ENCODE data around the gene MUSTN1. TPM values are rescaled to one million over a fixed set of nuclear protein-coding genes. Genes with fewer than 3 reads are reported as not detected.

The MUSTN1 gene
- polyA plus RNA-seq, 3 donors: 0.29 to 13.7 TPM; not detected in 1

DNA sequence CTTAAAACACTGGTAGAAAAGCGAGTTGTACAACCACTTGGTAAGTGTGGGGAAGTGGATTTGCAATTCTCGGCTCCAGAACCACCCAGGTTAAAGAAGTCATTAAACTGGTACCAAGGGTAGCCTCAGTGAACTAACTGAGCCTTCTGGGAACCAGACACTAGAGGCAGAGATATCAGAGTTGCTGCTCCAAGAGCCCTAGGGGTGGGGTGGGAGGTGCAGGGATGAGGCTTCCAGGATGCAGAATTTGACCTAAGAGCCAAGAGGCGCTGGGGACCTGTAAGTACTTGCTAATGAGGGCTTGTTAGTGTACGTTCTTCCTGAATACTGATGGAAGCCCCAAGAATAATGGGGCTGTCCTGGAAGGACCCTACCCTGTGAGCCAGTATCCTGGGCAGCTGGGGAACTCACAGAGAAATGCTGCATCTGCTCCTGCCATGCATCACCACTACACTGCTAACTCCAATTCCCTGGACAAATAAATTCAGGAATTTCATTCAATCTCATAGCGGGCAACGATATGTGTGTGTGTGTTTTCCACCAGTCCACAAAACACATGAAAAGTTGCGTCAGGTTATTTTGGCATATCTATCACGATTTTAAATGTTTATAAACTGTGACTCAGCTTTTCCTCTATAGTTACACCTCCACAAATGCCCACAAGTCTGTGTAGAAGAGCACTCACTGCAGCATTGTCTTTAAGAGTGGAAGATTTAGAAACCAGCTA is 38.8 kb upstream of the MUSTN1 start:
- WGBS (ENCODE audit: insufficient coverage): 79% methylated on average over 4 of the region's 8 CpGs
- no peak overlapping the region for H3K9ac ChIP-seq (ENCODE audit: insufficient read depth, low read length, poor library complexity, severe bottlenecking)
- no peak overlapping the region for H3K4me3 ChIP-seq (replicated peaks in 1 of 3; ENCODE audit: low read depth in 2 of 3, low read length in 3 of 3)
- no peaks in the 10 kb centered on the region for H3K27me3 ChIP-seq (ENCODE audit: control insufficient read depth in 2 of 2, insufficient read depth in 2 of 2, low read length in 2 of 2)
- H3K79me2 ChIP-seq (ENCODE audit: insufficient read depth, low read length): peaks cover 74% of the 10 kb centered on the region
- H3K4me3 Mint-ChIP-seq: no peak overlapping the region
- H4K20me1 ChIP-seq (ENCODE audit: insufficient read depth, low read length): peaks cover 93% of the 10 kb centered on the region
- peaks cover 28 to 30% of the 10 kb centered on the region in 2 donors for H3K36me3 Mint-ChIP-seq
- TF ChIP-seq, protein P1, sequence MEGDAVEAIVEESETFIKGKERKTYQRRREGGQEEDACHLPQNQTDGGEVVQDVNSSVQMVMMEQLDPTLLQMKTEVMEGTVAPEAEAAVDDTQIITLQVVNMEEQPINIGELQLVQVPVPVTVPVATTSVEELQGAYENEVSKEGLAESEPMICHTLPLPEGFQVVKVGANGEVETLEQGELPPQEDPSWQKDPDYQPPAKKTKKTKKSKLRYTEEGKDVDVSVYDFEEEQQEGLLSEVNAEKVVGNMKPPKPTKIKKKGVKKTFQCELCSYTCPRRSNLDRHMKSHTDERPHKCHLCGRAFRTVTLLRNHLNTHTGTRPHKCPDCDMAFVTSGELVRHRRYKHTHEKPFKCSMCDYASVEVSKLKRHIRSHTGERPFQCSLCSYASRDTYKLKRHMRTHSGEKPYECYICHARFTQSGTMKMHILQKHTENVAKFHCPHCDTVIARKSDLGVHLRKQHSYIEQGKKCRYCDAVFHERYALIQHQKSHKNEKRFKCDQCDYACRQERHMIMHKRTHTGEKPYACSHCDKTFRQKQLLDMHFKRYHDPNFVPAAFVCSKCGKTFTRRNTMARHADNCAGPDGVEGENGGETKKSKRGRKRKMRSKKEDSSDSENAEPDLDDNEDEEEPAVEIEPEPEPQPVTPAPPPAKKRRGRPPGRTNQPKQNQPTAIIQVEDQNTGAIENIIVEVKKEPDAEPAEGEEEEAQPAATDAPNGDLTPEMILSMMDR (IDR thresholded peaks at IDR 0.05): no peak
- H3K27ac ChIP-seq (ENCODE audit: low read depth in 1 of 2, low read length in 2 of 2): no peak overlapping the region
- H3K9me3 ChIP-seq (replicated peaks in 1 of 2; ENCODE audit: control insufficient read depth in 1 of 2, insufficient read depth in 1 of 2, low read length in 2 of 2): no peaks in the 10 kb centered on the region
- peaks cover 2 to 11% of the 10 kb centered on the region in 2 donors for H3K36me3 ChIP-seq (replicated peaks in 1 of 2; ENCODE audit: control insufficient read depth in 1 of 2, insufficient read depth in 2 of 2, low read length in 2 of 2)
- no peak overlapping the region for H3K4me2 ChIP-seq (replicated peaks; ENCODE audit: extremely low read depth, low read length, poor library complexity, severe bottlenecking)
- peaks cover 0 to 2% (median 2%) of the 10 kb centered on the region in 3 donors for H3K27me3 Mint-ChIP-seq (ENCODE audit: low read depth in 3 of 3)
- DNase-seq: no peak
- H2AFZ ChIP-seq (ENCODE audit: insufficient read depth, low read depth, low read length, poor library complexity, severe bottlenecking): no peak overlapping the region
- H3K4me1 ChIP-seq (ENCODE audit: control insufficient read depth in 1 of 2, insufficient read depth in 2 of 2, low read length in 2 of 2): peaks cover 11 to 12% of the 10 kb centered on the region in 2 donors
- H3K27ac Mint-ChIP-seq: no peak overlapping the region
- intact Hi-C loops (cut with micrococcal nuclease): loop anchor here in 1 of 2 donors (10.0 kb wide), 1 partner anchor 201 kb away; no protein-coding TSS in a partner anchor
- H3K4me1 Mint-ChIP-seq: peaks cover 42% of the 10 kb centered on the region
- no peaks in the 10 kb centered on the region for H3K9me3 Mint-ChIP-seq

DNA sequence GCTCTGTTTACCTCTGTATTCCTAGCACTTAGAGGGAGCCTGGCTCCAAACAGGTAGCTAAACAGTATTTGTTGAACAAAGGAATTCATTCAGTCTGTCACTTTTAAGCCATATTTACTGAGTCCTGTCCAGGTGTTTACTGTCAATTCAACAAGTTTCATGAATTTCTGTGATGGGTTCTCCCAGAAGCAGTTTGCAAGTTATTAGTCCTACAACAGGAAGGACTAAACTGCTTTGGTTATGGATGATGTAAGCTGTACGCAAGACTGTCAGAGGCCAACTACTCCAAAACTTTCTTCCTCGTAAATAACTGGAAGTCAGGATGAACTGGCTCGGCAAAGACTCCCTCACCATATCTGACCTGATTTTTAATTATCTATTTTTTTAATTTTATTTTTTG is 37.4 kb upstream of the MUSTN1 start:
- peaks cover 0 to 3% (median 0%) of the 10 kb centered on the region in 7 donors for H3K9me3 Mint-ChIP-seq
- Histone ChIP-seq H3K4me2 (replicated peaks; ENCODE audit: extremely low read depth, low read length, poor library complexity, severe bottlenecking) (no peak overlapping the region), H4K20me1 (ENCODE audit: insufficient read depth, low read length) (peaks cover 93% of the 10 kb centered on the region), H3K27me3 (ENCODE audit: control insufficient read depth in 2 of 2, insufficient read depth in 2 of 2, low read length in 2 of 2) (no peaks in the 10 kb centered on the region), H2AFZ (ENCODE audit: insufficient read depth, low read depth, low read length, poor library complexity, severe bottlenecking) (no peak overlapping the region), H3K4me3 (replicated peaks in 1 of 3; ENCODE audit: low read depth in 2 of 3, low read length in 3 of 3) (no peak overlapping the region), H3K9me3 (replicated peaks in 1 of 2; ENCODE audit: control insufficient read depth in 1 of 2, insufficient read depth in 1 of 2, low read length in 2 of 2) (no peaks in the 10 kb centered on the region), H3K27ac (ENCODE audit: low read depth in 1 of 2, low read length in 2 of 2) (no peak overlapping the region), H3K36me3 (replicated peaks in 1 of 2; ENCODE audit: control insufficient read depth in 1 of 2, insufficient read depth in 2 of 2, low read length in 2 of 2) (peaks cover 3 to 5% of the 10 kb centered on the region in 2 donors), H3K9ac (ENCODE audit: insufficient read depth, low read length, poor library complexity, severe bottlenecking) (no peak overlapping the region), H3K4me1 (ENCODE audit: control insufficient read depth in 1 of 2, insufficient read depth in 2 of 2, low read length in 2 of 2) (peaks cover 11 to 12% of the 10 kb centered on the region in 2 donors), H3K79me2 (ENCODE audit: insufficient read depth, low read length) (peaks cover 65% of the 10 kb centered on the region)
- intact Hi-C loops (cut with micrococcal nuclease): loop anchor here in 1 of 2 donors (10.0 kb wide), 1 partner anchor 203 kb away; no protein-coding TSS in a partner anchor
- H3K4me3 Mint-ChIP-seq: no peak overlapping the region
- H3K4me1 Mint-ChIP-seq: peaks cover 42% of the 10 kb centered on the region
- DNase-seq: no peak
- no peak overlapping the region for H3K27ac Mint-ChIP-seq
- WGBS (ENCODE audit: insufficient coverage): no CpG with 5 or more reads among the region's 3 CpGs
- H3K36me3 Mint-ChIP-seq: peaks cover 27 to 29% of the 10 kb centered on the region in 2 donors
- TF ChIP-seq, protein P1 (IDR thresholded peaks at IDR 0.05): no peak
- H3K27me3 Mint-ChIP-seq (ENCODE audit: low read depth in 3 of 3): peaks cover 0 to 2% (median 2%) of the 10 kb centered on the region in 3 donors

All from CD14-positive monocyte (primary cell).